Suprapubic skin (tissue), 3 donors: Measurements from ENCODE around the gene LMX1B.

Experiments
- POLR2AphosphoS5 ChIP-seq, 3 donors: sonication (generic); formaldehyde crosslinking; IDR thresholded peaks; one replicate each; pipeline ENCODE4 v1.6.1; 2017; ENCODE audit warnings: antibody characterized with exemption in 3 of 3
- TF ChIP-seq, protein P1 (sequence below), 2 donors: fragments of 200-600 bp in 1 of 2; fragments of 450-650 bp in 1 of 2; sonication (generic) in 1 of 2; IDR thresholded peaks; one replicate each; pipeline ENCODE4 v1.5.1; 2016 to 2019; ENCODE audit warnings: antibody characterized with exemption in 2 of 2, mild to moderate bottlenecking in 1 of 2, moderate library complexity in 1 of 2

DNA sequence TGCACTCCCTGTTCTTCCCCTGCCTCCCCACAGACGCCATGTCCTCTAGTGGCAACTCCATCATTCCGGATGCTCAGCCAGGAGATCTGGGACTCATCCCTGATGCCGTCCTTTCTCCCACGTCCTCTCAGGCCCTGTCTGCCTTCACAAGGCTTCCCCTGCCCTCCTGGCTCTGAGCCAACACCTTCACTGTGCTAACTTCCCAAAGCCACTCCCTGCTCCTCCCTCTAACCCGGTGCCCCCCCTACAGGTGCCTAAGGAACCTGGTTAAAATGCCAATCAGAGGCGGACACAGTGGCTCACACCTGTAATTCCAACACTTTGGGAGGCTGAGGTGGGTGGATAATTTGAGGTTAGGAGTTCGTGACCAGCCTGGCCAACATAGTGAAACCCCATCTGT, 67.6 kb downstream of the LMX1B start:
- TF ChIP-seq, protein P1, sequence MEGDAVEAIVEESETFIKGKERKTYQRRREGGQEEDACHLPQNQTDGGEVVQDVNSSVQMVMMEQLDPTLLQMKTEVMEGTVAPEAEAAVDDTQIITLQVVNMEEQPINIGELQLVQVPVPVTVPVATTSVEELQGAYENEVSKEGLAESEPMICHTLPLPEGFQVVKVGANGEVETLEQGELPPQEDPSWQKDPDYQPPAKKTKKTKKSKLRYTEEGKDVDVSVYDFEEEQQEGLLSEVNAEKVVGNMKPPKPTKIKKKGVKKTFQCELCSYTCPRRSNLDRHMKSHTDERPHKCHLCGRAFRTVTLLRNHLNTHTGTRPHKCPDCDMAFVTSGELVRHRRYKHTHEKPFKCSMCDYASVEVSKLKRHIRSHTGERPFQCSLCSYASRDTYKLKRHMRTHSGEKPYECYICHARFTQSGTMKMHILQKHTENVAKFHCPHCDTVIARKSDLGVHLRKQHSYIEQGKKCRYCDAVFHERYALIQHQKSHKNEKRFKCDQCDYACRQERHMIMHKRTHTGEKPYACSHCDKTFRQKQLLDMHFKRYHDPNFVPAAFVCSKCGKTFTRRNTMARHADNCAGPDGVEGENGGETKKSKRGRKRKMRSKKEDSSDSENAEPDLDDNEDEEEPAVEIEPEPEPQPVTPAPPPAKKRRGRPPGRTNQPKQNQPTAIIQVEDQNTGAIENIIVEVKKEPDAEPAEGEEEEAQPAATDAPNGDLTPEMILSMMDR (IDR thresholded peaks at IDR 0.05): no peak
- no peak for TF ChIP-seq POLR2AphosphoS5 (IDR thresholded peaks at IDR 0.05)
